Breast epithelium (tissue), 4 donors: ENCODE measurements around the gene ACAP2. TPM values are rescaled to one million over a fixed set of nuclear protein-coding genes. Genes with fewer than 3 reads are reported as not detected.

ENCODE experiments used
- DNase-seq, 2 donors: peaks; one replicate each; pipeline ENCODE4 v3.0.0-alpha.2; 2019; ENCODE audit warnings: low spot score in 2 of 2
- H3K27ac ChIP-seq, 2 donors: fragments of 200-600 bp; sonication (generic) in 1 of 2; one replicate each; pipeline ENCODE4 v1.5.1; 2016 to 2019; ENCODE audit warnings: mild to moderate bottlenecking in 1 of 2
- H3K27me3 ChIP-seq, 2 donors: fragments of 200-600 bp; sonication (generic) in 1 of 2; one replicate each; pipeline versions ENCODE4 v1.5.1 to v1.6.0; 2017 to 2019; ENCODE audit warnings: control low read depth in 1 of 2, mild to moderate bottlenecking in 1 of 2
- H3K36me3 ChIP-seq: fragments of 200-600 bp; one replicate; pipeline ENCODE4 v1.5.1; 2019
- H3K4me1 ChIP-seq, 2 donors: fragments of 200-600 bp; sonication (generic); one replicate each; pipeline ENCODE4 v1.5.1; 2016 to 2019; ENCODE audit warnings: control low read depth in 1 of 2
- H3K4me3 ChIP-seq, 3 donors: fragments of 200-600 bp; sonication (generic); 1 replicate in 2 of 3; 2 replicates in 1 of 3; pipeline ENCODE4 v1.5.1; 2016 to 2019; ENCODE audit warnings: mild to moderate bottlenecking in 3 of 3, moderate library complexity in 2 of 3
- H3K9me3 ChIP-seq, 2 donors: fragments of 200-600 bp; sonication (generic) in 1 of 2; one replicate each; pipeline ENCODE4 v1.5.1; 2016 to 2019; ENCODE audit warnings: control low read depth in 1 of 2
- POLR2A ChIP-seq: fragments of 450-650 bp; IDR thresholded peaks from one replicate; pipeline ENCODE4 v1.6.1; 2016; ENCODE audit warnings: antibody characterized with exemption, mild to moderate bottlenecking, moderate library complexity
- POLR2AphosphoS5 ChIP-seq, 3 donors: sonication (generic); formaldehyde crosslinking; IDR thresholded peaks; one replicate each; pipeline ENCODE4 v1.6.1; 2017; ENCODE audit warnings: antibody characterized with exemption in 3 of 3
- intact Hi-C: fragments of 100-400 bp; cut with DNase I; formaldehyde crosslinking; loops from one replicate; pipeline ENCODE4 v1.15.1; 2023; ENCODE audit warnings: low total_unique reads
- total RNA-seq, 3 donors: library from RNA; depleted of rRNA; stranded (reverse); fragments of >200 nt; gene quantifications; one replicate each; pipeline ENCODE4 v1.1.0, GENCODE V29; 2016
- TF ChIP-seq, protein P1 (sequence below), 3 donors: fragments of 450-650 bp; IDR thresholded peaks; one replicate each; pipeline ENCODE4 v1.5.1; 2016 to 2017; ENCODE audit warnings: antibody characterized with exemption in 3 of 3, mild to moderate bottlenecking in 3 of 3, moderate library complexity in 3 of 3

Gene ACAP2
- total RNA-seq, 3 donors from 2014 or later, result 60.0 to 87.1 (median 63.0) TPM

DNA sequence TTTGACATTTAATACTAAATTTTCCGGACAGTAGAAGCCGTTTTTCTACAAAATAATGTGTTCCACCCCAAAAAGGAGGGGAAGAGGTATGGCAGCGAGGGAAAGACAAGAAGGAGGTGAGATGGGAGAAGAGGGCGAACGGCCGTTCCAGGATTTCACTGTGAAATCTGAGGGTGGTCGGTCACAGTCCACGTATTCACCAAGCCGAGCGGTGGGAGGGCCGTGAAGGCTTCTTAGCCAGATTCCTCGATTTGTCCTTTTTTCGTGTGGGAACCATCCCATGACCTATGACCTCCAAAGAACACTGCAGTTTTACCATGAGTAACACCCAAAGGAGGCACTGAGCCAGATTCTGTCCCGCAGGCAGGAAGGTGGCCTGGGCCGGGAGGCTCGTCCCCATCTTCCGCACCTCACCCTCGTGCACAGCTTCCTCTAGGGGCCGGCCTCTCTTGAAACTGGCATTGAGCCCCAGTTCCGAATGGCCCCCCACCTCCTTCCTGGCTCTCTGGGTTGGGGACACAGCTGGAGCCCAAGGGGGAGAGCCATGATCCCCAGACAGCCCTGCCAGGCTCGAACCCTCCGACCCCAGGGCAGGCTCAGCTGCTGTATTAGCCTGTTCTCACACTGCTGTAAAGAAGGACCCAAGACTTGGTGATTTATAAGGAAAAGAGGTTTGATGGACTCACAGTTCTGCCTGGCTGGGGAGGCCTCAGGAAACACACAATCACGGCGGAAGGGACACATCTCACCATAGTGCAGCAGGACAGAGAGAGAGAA, 195.5 kb downstream of the ACAP2 start:
- no peak overlapping the region for H3K4me3 ChIP-seq
- no peak for DNase-seq
- H3K27ac ChIP-seq, result no peak overlapping the region
- intact Hi-C loops, result no loop called here
- no peaks in the 10 kb centered on the region for H3K4me1 ChIP-seq
- H3K9me3 ChIP-seq, result no peaks in the 10 kb centered on the region
- no peaks in the 10 kb centered on the region for H3K27me3 ChIP-seq
- no peaks in the 10 kb centered on the region for H3K36me3 ChIP-seq
- TF ChIP-seq POLR2A (no peak), POLR2AphosphoS5 (IDR thresholded peaks at IDR 0.05) (no peak)
- TF ChIP-seq, protein P1, sequence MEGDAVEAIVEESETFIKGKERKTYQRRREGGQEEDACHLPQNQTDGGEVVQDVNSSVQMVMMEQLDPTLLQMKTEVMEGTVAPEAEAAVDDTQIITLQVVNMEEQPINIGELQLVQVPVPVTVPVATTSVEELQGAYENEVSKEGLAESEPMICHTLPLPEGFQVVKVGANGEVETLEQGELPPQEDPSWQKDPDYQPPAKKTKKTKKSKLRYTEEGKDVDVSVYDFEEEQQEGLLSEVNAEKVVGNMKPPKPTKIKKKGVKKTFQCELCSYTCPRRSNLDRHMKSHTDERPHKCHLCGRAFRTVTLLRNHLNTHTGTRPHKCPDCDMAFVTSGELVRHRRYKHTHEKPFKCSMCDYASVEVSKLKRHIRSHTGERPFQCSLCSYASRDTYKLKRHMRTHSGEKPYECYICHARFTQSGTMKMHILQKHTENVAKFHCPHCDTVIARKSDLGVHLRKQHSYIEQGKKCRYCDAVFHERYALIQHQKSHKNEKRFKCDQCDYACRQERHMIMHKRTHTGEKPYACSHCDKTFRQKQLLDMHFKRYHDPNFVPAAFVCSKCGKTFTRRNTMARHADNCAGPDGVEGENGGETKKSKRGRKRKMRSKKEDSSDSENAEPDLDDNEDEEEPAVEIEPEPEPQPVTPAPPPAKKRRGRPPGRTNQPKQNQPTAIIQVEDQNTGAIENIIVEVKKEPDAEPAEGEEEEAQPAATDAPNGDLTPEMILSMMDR (IDR thresholded peaks at IDR 0.05), result no peak

DNA sequence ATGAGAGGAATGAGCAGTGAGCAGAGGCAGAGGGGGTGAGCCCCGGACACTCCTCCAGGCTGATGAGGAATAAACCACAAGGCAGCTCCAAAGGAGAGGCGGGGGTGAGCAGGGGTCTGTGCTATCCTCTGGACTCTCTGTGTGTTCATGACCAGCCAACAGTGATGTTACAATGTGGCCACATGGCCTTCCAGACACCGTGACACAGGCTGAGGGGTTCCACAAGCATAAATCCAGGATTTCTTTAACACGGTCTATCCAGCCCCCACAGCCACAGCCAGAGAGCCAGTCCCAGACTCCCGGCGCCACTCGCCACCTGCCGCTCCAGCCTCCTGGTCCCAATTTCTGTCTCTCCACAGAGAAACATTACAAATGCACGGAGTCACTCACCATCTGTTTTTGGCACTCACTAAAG, 196.2 kb downstream of the ACAP2 start:
- Histone ChIP-seq H3K4me3 (no peak overlapping the region), H3K27me3 (no peaks in the 10 kb centered on the region), H3K36me3 (no peaks in the 10 kb centered on the region), H3K4me1 (no peaks in the 10 kb centered on the region), H3K9me3 (no peaks in the 10 kb centered on the region), H3K27ac (no peak overlapping the region)
- peak in 1 of 2 donors; percentile 38 for DNase-seq
- TF ChIP-seq, protein P1 (IDR thresholded peaks at IDR 0.05), result no peak
- no peak for TF ChIP-seq POLR2A
- no peak for TF ChIP-seq POLR2AphosphoS5 (IDR thresholded peaks at IDR 0.05)
- intact Hi-C loops, result no loop called here

DNA sequence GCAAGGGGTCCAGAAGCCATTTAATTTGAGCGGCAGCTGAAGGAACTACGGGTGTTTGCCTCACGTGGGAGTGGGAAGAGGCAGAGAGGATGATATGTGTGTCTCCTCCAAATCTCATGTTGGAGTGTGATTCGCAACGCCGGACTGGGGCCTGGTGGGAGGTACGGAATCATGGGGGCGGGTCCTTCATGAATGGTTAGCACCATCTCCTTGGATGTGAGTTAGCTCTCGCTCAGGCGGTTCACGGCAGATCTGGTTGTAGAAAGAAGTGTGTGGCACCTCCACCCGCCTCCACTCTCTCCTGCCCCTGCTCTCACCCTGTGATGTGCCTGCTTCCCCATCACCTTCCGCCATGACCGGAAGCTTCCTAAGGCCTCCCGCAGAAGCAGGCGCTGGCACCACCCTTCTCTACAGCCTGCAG, 197.3 kb downstream of the ACAP2 start:
- no peaks in the 10 kb centered on the region for H3K9me3 ChIP-seq
- intact Hi-C loops, result no loop called here
- H3K27me3 ChIP-seq, result no peaks in the 10 kb centered on the region
- H3K27ac ChIP-seq, result no peak overlapping the region
- H3K36me3 ChIP-seq, result no peaks in the 10 kb centered on the region
- DNase-seq, result peak in 1 of 2 donors; percentile 37
- no peak for TF ChIP-seq POLR2AphosphoS5 (IDR thresholded peaks at IDR 0.05)
- TF ChIP-seq, protein P1 (IDR thresholded peaks at IDR 0.05), result no peak
- H3K4me1 ChIP-seq, result no peaks in the 10 kb centered on the region
- H3K4me3 ChIP-seq, result no peak overlapping the region

DNA sequence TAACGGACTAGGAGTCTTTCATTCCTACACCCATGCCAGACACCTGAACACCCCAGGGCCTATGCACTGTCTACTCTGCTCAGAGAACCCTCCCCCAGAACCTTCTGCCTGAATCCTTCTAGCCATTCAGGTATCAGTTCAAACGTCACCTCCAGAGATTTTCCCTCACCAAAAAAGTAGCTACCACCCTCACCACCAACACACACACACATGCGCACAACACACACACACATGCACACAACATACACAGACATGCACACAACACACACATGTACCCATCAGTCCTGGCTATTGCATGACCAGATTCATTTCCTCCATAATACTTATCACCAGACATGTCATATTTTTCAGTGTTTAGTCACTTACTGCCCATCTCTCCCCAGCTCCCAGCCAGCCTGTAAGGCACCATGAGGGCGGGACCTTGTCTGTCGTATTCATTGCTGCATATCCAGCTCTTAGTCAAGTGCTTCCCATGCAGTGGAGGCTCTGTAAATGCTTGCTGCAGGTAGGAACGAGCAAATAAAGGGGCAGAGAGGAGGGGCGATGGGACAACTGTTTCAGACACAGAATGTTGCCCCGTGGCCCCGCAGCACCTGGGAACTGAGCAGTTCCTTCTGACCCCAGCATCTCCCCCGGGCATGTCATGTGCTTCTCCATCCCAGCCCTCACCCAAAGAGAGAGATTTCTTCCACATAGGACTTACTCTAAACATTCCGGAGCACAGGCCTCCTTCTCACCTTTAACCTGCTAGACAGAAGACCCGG, 201.0 kb downstream of the ACAP2 start:
- no peaks in the 10 kb centered on the region for H3K4me1 ChIP-seq
- H3K4me3 ChIP-seq, result no peak overlapping the region
- H3K9me3 ChIP-seq, result no peaks in the 10 kb centered on the region
- TF ChIP-seq, protein P1 (IDR thresholded peaks at IDR 0.05), result no peak
- no peak for TF ChIP-seq POLR2AphosphoS5 (IDR thresholded peaks at IDR 0.05)
- TF ChIP-seq POLR2A, result no peak
- DNase-seq, result peak in 1 of 2 donors; percentile 19
- H3K27ac ChIP-seq, result no peak overlapping the region
- intact Hi-C loops, result no loop called here
- no peaks in the 10 kb centered on the region for H3K27me3 ChIP-seq
- H3K36me3 ChIP-seq, result no peaks in the 10 kb centered on the region

DNA sequence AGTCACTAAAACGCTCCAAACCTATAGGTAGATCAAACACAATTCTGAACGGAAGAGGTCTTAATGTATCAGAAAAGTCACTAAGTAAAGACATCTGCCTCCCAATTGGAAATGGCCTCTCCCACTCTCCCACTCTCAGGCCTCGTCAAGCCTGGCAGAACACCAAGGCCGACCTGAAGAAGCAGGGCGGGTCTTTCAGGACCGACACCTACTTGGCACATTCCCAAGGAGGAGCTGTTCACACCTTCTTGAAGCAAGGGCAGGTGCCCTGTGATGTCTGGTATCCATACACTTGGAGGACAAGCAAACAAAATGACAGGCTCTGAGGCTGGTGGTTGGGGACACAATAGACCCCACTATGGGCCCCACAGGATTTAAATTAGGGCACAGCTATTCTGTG, 201.9 kb downstream of the ACAP2 start:
- Histone ChIP-seq H3K27ac (no peak overlapping the region), H3K4me3 (no peak overlapping the region), H3K27me3 (no peaks in the 10 kb centered on the region), H3K36me3 (no peaks in the 10 kb centered on the region), H3K4me1 (no peaks in the 10 kb centered on the region), H3K9me3 (no peaks in the 10 kb centered on the region)
- TF ChIP-seq, protein P1 (IDR thresholded peaks at IDR 0.05), result no peak
- no peak for TF ChIP-seq POLR2A
- TF ChIP-seq POLR2AphosphoS5 (IDR thresholded peaks at IDR 0.05), result no peak
- DNase-seq, result peak in 1 of 2 donors; percentile 31
- intact Hi-C loops, result no loop called here
